Gastrocnemius medialis (tissue), 4 donors: ENCODE measurements around the gene FEV. TPM values are rescaled to one million over a fixed set of nuclear protein-coding genes. Genes with fewer than 3 reads are reported as not detected.

Experiments
- ATAC-seq, 2 donors: fragments of 150-250 bp; one replicate each; pipeline ENCODE4 v1.9.1; 2016
- DNase-seq, 2 donors: peaks; one replicate each; pipeline ENCODE4 v3.0.0-alpha.2; 2019
- H3K27ac ChIP-seq, 4 donors: fragments of 200-600 bp; sonication (generic); 1 replicate in 1 of 4; 2 replicates in 3 of 4; pipeline ENCODE4 v1.5.1; 2016 to 2018; ENCODE audit warnings: mild to moderate bottlenecking in 2 of 4, moderate library complexity in 1 of 4
- H3K27me3 ChIP-seq, 3 donors: fragments of 200-600 bp; sonication (generic) in 2 of 3; 1 replicate in 1 of 3; 2 replicates in 2 of 3; pipeline versions ENCODE4 v1.5.1 to v1.6.0; 2016 to 2019; ENCODE audit warnings: mild to moderate bottlenecking in 1 of 3, moderate library complexity in 1 of 3
- H3K36me3 ChIP-seq, 2 donors: fragments of 200-600 bp; sonication (generic) in 1 of 2; one replicate each; pipeline ENCODE4 v1.5.1; 2017 to 2018
- H3K4me1 ChIP-seq, 2 donors: fragments of 200-600 bp; sonication (generic) in 1 of 2; one replicate each; pipeline ENCODE4 v1.5.1; 2016 to 2017; ENCODE audit warnings: mild to moderate bottlenecking in 2 of 2
- H3K4me3 ChIP-seq, 4 donors: fragments of 200-600 bp; sonication (generic) in 3 of 4; 1 replicate in 1 of 4; 2 replicates in 3 of 4; pipeline ENCODE4 v1.5.1; 2016 to 2019; ENCODE audit warnings: mild to moderate bottlenecking in 2 of 4
- H3K9me3 ChIP-seq, 3 donors: fragments of 200-600 bp; sonication (generic) in 2 of 3; 1 replicate in 1 of 3; 2 replicates in 2 of 3; pipeline ENCODE4 v1.5.1; 2016 to 2019
- POLR2A ChIP-seq, 2 donors: fragments of 450-650 bp; IDR thresholded peaks; one replicate each; pipeline ENCODE4 v1.6.1; 2017; ENCODE audit warnings: antibody characterized with exemption in 2 of 2, mild to moderate bottlenecking in 2 of 2, moderate library complexity in 2 of 2
- in situ Hi-C, 4 donors: fragments of 200-750 bp; cut with MboI; loops; one replicate each; pipeline versions ENCODE4 v1.15.0 to v1.8.0; 2017; ENCODE audit warnings: low sequenced_read_pairs in 4 of 4
- intact Hi-C: fragments of 100-400 bp; cut with DNase I; formaldehyde crosslinking; loops from one replicate; pipeline ENCODE4 v1.15.1; 2023; ENCODE audit warnings: low total_unique reads
- total RNA-seq, 4 donors: library from RNA; depleted of rRNA; stranded (reverse); fragments of >200 nt; gene quantifications; one replicate each; pipeline versions ENCODE4 v1.1.0 to v1.2.3, GENCODE V29; 2016
- TF ChIP-seq, protein P1 (sequence below), 5 experiments: fragments of 450-650 bp in 3 of 5; fragments of 200-600 bp in 2 of 5; sonication (generic) in 2 of 5; IDR thresholded peaks in 4 of 5; conservative IDR thresholded peaks in 1 of 5; 1 replicate in 4 of 5; 2 replicates in 1 of 5; pipeline ENCODE4 v1.5.1; 2016 to 2019; ENCODE audit warnings: antibody characterized with exemption in 5 of 5, mild to moderate bottlenecking in 3 of 5, moderate library complexity in 3 of 5

Gene FEV
- total RNA-seq, 4 donors from 2014 or later, result not detected

DNA sequence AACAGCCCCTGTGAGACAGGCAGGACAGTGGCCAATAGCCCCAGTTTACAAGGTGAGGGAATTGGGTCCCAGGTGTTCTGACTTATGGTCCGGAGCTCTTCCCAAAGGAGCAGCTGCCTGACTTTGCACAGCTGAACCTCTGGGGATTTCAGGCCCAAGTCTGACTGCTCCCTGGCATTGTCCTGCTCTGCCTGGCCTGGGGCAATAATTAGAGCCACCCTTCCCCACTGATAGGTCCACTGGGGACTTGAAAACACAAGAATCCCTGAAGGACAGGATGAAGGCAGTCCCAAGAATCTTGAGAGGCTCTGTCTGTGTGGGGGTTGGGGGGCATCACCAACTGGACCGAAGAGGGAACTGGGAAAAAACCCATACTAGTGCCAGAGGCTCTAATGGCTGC is 3.7 kb upstream of the FEV start:
- Histone ChIP-seq H3K4me1 (peaks cover 12 to 25% of the 10 kb centered on the region in 2 donors), H3K27ac (no peak overlapping the region), H3K9me3 (no peaks in the 10 kb centered on the region), H3K4me3 (no peak overlapping the region), H3K27me3 (peaks cover 98 to 99% (median 98%) of the 10 kb centered on the region in 3 donors), H3K36me3 (no peaks in the 10 kb centered on the region)
- intact Hi-C loops, result no loop called here
- DNase-seq, result no peak
- in situ Hi-C loops, result no loop called here
- no peak for ATAC-seq
- no peak for TF ChIP-seq POLR2A (IDR thresholded peaks at IDR 0.05)
- TF ChIP-seq, protein P1, sequence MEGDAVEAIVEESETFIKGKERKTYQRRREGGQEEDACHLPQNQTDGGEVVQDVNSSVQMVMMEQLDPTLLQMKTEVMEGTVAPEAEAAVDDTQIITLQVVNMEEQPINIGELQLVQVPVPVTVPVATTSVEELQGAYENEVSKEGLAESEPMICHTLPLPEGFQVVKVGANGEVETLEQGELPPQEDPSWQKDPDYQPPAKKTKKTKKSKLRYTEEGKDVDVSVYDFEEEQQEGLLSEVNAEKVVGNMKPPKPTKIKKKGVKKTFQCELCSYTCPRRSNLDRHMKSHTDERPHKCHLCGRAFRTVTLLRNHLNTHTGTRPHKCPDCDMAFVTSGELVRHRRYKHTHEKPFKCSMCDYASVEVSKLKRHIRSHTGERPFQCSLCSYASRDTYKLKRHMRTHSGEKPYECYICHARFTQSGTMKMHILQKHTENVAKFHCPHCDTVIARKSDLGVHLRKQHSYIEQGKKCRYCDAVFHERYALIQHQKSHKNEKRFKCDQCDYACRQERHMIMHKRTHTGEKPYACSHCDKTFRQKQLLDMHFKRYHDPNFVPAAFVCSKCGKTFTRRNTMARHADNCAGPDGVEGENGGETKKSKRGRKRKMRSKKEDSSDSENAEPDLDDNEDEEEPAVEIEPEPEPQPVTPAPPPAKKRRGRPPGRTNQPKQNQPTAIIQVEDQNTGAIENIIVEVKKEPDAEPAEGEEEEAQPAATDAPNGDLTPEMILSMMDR (IDR thresholded peaks at IDR 0.05 in 4 of 5, conservative IDR thresholded peaks at IDR 0.05 in 1 of 5), result no peak

DNA sequence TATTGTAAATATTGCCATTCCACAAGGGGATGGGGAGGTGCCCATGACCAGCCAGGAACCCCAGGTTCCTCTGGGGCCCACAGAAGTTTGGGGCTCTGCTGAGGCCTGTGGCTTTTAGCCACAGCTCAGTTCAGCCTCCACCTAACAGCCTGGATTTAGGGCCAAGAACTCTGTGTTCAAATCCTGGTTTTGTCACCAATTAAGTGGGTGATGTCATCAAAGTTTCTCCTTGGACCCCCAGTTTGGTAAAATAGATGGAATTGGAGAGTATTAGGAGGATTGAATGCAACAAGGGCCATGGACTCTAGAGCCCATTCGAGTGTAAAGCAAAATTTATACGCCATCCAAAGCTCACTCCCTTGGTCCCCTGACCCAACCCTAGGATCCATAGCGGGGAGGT is 3.2 kb upstream of the FEV start:
- DNase-seq (no peak), ATAC-seq (no peak)
- Histone ChIP-seq H3K27me3 (peaks cover 98 to 99% (median 98%) of the 10 kb centered on the region in 3 donors), H3K9me3 (no peaks in the 10 kb centered on the region), H3K4me3 (no peak overlapping the region), H3K36me3 (no peaks in the 10 kb centered on the region), H3K27ac (no peak overlapping the region), H3K4me1 (peaks cover 10 to 20% of the 10 kb centered on the region in 2 donors)
- in situ Hi-C loops (no loop called here), intact Hi-C loops (no loop called here)
- TF ChIP-seq, protein P1 (IDR thresholded peaks at IDR 0.05 in 4 of 5, conservative IDR thresholded peaks at IDR 0.05 in 1 of 5), result no peak
- TF ChIP-seq POLR2A (IDR thresholded peaks at IDR 0.05), result no peak

GRCh38 chr2:218986148-218986761 is 1.3 kb upstream of the FEV start:
- H3K36me3 ChIP-seq, result no peaks in the 10 kb centered on the region
- DNase-seq (no peak), ATAC-seq (no peak)
- no peak for TF ChIP-seq POLR2A (IDR thresholded peaks at IDR 0.05)
- TF ChIP-seq, protein P1 (IDR thresholded peaks at IDR 0.05 in 4 of 5, conservative IDR thresholded peaks at IDR 0.05 in 1 of 5), result no peak
- peaks cover 97 to 99% (median 98%) of the 10 kb centered on the region in 3 donors for H3K27me3 ChIP-seq
- no peaks in the 10 kb centered on the region for H3K9me3 ChIP-seq
- intact Hi-C loops (no loop called here), in situ Hi-C loops (no loop called here)
- no peak overlapping the region for H3K4me3 ChIP-seq
- H3K4me1 ChIP-seq, result peaks cover 19 to 26% of the 10 kb centered on the region in 2 donors
- no peak overlapping the region for H3K27ac ChIP-seq

GRCh38 chr2:218985325-218986091 is 524 bp upstream of the FEV start:
- TF ChIP-seq, protein P1 (IDR thresholded peaks at IDR 0.05 in 4 of 5, conservative IDR thresholded peaks at IDR 0.05 in 1 of 5), result no peak
- TF ChIP-seq POLR2A (IDR thresholded peaks at IDR 0.05), result no peak
- intact Hi-C loops, result no loop called here
- H3K36me3 ChIP-seq, result no peaks in the 10 kb centered on the region
- peaks cover 96 to 99% (median 97%) of the 10 kb centered on the region in 3 donors for H3K27me3 ChIP-seq
- in situ Hi-C loops, result no loop called here
- no peak for ATAC-seq
- no peak overlapping the region for H3K27ac ChIP-seq
- no peaks in the 10 kb centered on the region for H3K9me3 ChIP-seq
- H3K4me1 ChIP-seq, result peaks cover 24 to 33% of the 10 kb centered on the region in 2 donors
- no peak for DNase-seq
- H3K4me3 ChIP-seq, result peak overlapping the region in 1 of 4 donors; percentile 40
